PFSK-1 (cell line): ENCODE data around the gene SRPK1.

Source experiments
- FOXP2 ChIP-seq: optimal IDR thresholded peaks from 2 replicates; pipeline ENCODE3; 2011; ENCODE audit warnings: borderline replicate concordance, control low read depth, inconsistent platforms; ENCODE audit not compliant: insufficient read depth; ENCODE audit errors: extremely low read length, extremely low read depth
- POLR2AphosphoS5 ChIP-seq: IDR thresholded peaks from 2 replicates; pipeline ENCODE4 v1.6.1; 2012; ENCODE audit warnings: low read depth, mild to moderate bottlenecking, control low read depth, low read length, moderate library complexity
- REST ChIP-seq, 2 experiments: IDR thresholded peaks; 2 replicates each; pipeline versions ENCODE4 v1.6.1 to v1.8.0; 2011 to 2012; ENCODE audit warnings: low read depth in 2 of 2, low read length in 2 of 2, control low read depth in 1 of 2, inconsistent platforms in 1 of 2, mild to moderate bottlenecking in 1 of 2, moderate library complexity in 1 of 2; ENCODE audit not compliant: insufficient read depth in 1 of 2
- SIN3A ChIP-seq: IDR thresholded peaks from 2 replicates; pipeline ENCODE4 v1.6.1; 2012; ENCODE audit warnings: mild to moderate bottlenecking, low read length, moderate library complexity, borderline replicate concordance; ENCODE audit not compliant: insufficient read depth
- TAF1 ChIP-seq: IDR thresholded peaks from 2 replicates; pipeline ENCODE4 v1.6.1; 2012; ENCODE audit warnings: low read length, control low read depth, borderline replicate concordance; ENCODE audit not compliant: insufficient read depth

SRPK1 gene

DNA sequence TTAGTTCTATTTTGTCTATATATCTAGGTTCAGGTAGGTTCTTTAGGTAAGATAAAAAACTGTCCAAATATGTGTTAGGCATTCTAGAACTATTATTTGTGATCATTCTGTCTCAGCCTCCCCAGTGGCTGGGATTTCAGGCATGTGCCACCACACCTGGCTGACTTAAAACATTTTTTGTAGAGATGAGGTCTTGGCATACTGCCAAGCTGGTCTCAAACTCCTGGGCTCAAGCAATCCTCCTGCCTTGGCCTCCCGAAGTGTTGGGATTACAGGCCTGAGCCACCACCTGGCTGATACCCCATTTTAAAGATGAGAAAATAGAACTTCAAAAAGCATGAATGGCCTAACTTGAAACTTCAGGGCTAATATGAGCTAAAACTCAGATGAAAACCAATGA is 81.9 kb downstream of the SRPK1 start:
- no peak for TF ChIP-seq REST (IDR thresholded peaks at IDR 0.05; ENCODE audit: insufficient read depth in 1 of 2, low read depth in 2 of 2, low read length in 2 of 2)
- no peak for TF ChIP-seq FOXP2
- no peak for TF ChIP-seq POLR2AphosphoS5
- TF ChIP-seq TAF1, result no peak
- TF ChIP-seq SIN3A, result no peak

GRCh38 chr6:35833536-35833935 is 87.4 kb downstream of the SRPK1 start:
- no peak for TF ChIP-seq POLR2AphosphoS5
- TF ChIP-seq TAF1, result no peak
- no peak for TF ChIP-seq FOXP2
- no peak for TF ChIP-seq REST (IDR thresholded peaks at IDR 0.05; ENCODE audit: insufficient read depth in 1 of 2, low read depth in 2 of 2, low read length in 2 of 2)
- TF ChIP-seq SIN3A, result no peak

- TF ChIP-seq POLR2AphosphoS5, result peak; percentile 31; the same call in 1 of the 2 replicates
- TF ChIP-seq REST (IDR thresholded peaks at IDR 0.05; ENCODE audit: insufficient read depth in 1 of 2, low read depth in 2 of 2, low read length in 2 of 2), result no peak
These were observed 89.5 kb downstream of the SRPK1 start for GRCh38 chr6:35831257-35832007.

- TF ChIP-seq POLR2AphosphoS5 (no peak), SIN3A (no peak), REST (IDR thresholded peaks at IDR 0.05; ENCODE audit: insufficient read depth in 1 of 2, low read depth in 2 of 2, low read length in 2 of 2) (no peak), TAF1 (no peak), FOXP2 (no peak)
These were observed 91.6 kb downstream of the SRPK1 start for GRCh38 chr6:35829306-35829705.
